ENCODE results near the gene PLGLB2.
"Not testable (repeated sequence)": the region's sequence is repeated elsewhere in the genome, so short reads cannot be mapped to it uniquely, and the experiment has no call there.

Gene PLGLB2

DNA sequence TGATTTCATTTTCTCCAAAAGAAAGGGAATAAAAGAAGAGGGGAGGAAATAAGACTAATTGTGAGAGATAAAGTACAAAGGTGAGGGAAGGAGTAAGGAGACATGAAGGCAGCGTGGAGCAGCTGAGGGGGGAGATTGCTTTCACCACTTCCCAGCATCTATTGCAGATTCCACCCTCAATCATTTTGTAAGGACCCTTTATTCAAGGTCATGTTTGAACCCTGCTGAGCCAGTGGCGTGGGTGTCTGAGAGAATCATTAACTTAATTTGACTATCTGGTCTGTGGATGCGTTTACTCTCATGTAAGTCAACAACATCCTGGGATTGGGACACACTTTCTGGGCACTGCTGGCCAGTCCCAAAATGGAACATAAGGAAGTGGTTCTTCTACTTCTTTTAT, at the start of gene PLGLB2:
PLGLB2 (plus strand) TSS at position 297 of the 400 bp plus-strand sequence; CDS start at position 364, 67 bp downstream.
- H3K4me3 ChIP-seq (ENCODE audit: low read depth, low read length); in situ Hi-C loops (cut with HindIII; ENCODE audit: low sequenced_read_pairs); DNase-seq (ENCODE audit: low read depth, low spot score): not testable (repeated sequence)

DNA sequence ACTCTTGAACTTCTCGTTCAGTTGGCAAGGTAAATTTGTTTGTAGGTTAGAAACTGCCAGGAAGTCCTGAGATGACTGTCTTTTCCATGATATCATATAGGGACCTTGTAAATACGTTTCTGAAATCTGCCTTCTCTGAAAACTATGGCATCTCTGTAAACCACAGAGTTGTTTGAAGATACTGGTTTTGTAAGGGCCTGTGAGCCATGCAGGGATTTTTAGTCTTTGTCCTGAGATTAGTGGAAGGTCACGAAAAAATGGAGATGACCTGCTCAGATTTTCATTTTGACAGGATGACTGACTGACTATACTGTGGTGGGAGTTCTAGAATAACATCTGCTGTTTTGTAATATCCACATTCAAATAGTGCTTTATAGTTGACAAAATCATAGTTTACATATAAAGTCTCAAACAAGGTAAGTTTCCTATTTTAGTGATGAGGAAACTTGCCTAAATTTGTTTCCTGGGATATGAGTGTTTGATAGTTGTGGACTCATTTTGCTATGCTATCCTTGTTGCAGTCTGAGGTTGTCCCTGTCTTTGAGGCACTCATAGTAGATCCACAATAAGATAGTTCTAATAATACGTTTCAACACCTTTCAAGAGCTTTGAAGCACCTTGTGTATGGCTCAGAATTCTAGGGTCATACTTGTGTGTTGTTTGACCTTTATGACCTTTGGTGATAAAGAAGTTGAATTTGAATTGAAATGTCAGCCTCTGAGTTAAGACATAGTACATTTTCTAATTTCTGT, 43.1 kb upstream of the PLGLB2 start:
- H3K4me3 ChIP-seq (ENCODE audit: low read depth, low read length); in situ Hi-C loops (cut with HindIII; ENCODE audit: low sequenced_read_pairs); DNase-seq (ENCODE audit: low read depth, low spot score): not testable (repeated sequence)

DNA sequence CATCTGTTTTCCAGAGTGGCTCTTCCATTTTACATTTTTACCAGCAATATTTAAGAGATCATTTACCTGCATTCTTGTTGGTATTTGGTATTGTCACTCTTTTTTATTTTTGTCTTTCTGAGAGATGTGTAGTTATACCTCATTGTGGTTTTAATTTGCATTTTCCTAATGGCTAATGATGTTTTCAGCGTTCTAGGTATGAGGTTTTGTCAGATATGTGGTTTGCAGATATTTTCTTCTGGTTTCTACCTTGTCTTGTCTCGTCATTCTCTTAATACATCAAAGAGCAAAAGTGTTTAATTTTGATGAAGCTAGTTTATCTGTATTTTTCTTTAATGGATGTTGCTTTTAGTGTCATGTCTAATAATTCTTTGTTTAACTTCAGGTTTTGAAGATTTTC, 39.5 kb upstream of the PLGLB2 start:
- H3K4me3 ChIP-seq (ENCODE audit: low read depth, low read length); in situ Hi-C loops (cut with HindIII; ENCODE audit: low sequenced_read_pairs); DNase-seq (ENCODE audit: low read depth, low spot score): not testable (repeated sequence)

DNA sequence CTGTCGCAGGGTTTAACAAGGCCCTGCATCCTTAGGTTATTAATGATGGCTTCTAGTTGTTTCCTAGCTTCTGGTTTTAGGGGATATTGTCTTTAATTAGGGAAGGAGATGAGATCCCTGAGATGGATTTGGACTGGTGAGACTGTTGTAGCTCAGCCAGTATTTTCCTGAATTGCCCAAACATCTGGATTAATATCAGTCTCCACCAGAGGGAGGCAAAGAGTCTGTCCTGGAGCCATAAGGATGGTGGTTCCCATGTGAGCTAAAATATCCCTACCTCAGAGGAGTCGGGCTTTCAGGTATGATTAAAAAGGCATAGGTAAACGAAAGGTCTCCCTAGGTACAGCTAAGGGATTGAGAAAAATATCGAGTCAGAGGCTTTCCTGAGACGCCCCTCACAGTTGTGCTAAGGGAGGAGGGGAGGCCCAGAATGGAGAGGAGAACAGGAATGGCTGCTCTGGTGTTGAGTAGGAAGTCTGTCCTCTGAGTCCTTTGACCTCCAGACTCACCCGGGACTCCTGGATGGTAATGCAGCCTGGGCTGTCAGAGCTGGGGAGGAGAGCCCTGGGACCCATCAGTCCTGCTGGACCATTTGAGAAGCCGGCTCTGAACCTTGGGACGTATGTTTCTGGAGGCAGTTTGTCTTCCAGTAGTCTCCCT, 19.8 kb upstream of the PLGLB2 start:
- in situ Hi-C loops (cut with HindIII; ENCODE audit: low sequenced_read_pairs): not testable (repeated sequence)

DNA sequence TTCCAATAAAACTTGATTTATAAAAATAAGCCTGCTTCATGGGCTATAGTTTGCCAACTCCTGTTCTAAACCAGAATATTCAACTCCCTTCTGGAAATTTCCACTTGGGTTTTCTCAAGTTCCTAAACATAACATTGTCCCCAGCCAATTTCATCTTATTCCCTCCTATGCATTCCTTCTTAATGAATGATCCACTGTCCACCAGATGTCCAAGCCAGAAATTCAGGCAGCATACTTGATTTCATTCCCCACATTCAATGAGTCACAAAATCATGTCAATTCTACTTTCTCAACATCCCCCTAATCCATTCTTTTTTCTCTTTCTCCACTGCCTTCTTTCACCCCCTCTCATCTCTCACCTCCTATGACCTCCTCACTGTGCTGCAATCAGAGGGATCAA, 7.0 kb upstream of the PLGLB2 start:
- H3K4me3 ChIP-seq (ENCODE audit: low read depth, low read length); in situ Hi-C loops (cut with HindIII; ENCODE audit: low sequenced_read_pairs); DNase-seq (ENCODE audit: low read depth, low spot score): not testable (repeated sequence)

More for the DNA sequence above, 19.8 kb upstream of the PLGLB2 start:
- DNase-seq (ENCODE audit: low read depth, low spot score); H3K4me3 ChIP-seq (ENCODE audit: low read depth, low read length): not testable (repeated sequence)

DNA sequence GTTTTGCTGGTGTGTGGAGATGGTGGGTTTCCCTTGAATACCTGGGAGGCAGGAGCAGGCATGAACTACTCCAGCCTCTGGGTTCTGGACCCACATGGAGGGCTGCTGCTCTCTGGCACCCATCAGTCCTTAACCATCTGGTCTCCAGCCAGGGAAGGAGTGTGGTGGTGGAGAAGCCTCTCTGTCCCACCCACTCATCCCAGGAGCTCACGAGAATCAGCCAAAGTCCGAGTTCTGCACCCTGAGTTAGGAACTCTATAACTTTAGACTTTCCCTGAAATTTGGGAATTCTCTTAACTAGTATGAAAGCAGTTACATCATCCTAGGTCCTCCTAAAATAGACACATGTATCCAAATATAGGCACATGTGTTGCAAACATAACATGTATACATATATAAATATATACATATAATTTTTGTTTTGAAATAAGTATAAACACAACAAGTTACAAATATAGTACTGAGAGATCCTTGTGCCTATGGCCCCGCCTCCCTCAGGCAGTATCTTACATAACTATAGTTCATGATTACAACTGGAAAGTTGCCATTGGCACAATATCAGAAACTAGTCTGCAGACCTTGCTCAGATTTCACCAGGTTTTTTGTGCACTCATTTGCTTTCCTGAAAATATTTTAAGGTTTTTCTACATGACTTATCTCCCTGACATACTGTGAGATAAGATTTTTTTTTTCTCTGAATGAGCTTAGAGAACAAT, 5.3 kb upstream of the PLGLB2 start:
- H3K4me3 ChIP-seq (ENCODE audit: low read depth, low read length); DNase-seq (ENCODE audit: low read depth, low spot score); in situ Hi-C loops (cut with HindIII; ENCODE audit: low sequenced_read_pairs): not testable (repeated sequence)

DNA sequence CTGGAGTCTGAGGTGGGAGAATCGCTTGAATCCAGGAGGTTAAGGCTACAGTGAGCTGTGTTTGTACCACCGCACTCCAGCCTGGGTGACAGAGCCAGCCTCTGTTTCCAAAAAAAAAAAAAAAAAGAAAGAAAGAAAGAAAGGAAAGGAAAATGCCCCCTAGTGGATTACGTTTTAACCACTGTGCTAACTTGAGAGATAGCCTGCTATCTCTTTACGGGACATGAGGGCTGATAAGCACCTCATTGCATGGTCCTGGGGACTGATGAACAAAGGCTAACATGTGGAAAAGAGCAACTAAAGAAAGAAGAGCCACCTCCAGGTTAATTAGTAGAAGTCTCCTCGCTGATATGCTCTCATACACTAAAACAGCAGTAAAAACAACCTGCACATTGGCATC, 4.2 kb upstream of the PLGLB2 start:
- H3K4me3 ChIP-seq (ENCODE audit: low read depth, low read length); DNase-seq (ENCODE audit: low read depth, low spot score); in situ Hi-C loops (cut with HindIII; ENCODE audit: low sequenced_read_pairs): not testable (repeated sequence)

DNA sequence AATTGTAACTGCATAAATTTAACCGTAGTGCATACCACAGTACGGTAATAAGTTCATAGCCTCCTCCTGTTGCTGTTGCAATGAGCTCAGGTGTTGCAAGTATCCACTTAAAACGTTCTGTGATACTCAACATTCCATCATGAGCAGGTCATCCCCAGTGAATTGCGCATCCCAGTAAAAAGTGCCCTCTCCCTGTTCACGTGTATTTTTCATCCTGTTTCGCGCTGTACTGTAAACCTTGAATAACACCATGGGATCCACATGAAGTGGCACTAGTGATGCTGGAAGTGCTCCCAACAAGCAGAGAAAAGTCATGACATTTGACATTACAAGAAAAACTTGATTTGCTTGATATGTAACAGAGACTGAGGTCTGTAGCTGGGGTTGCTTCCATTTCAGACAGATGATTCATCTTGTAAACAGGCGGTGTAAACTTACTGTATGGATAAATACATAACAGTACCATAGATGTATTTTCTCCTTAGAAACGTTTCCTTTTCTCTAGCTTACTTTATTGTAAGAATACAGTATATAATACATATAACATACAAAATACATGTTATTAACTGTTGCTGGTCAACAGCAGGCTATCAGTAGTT, 2.4 kb upstream of the PLGLB2 start:
- in situ Hi-C loops (cut with HindIII; ENCODE audit: low sequenced_read_pairs); DNase-seq (ENCODE audit: low read depth, low spot score); H3K4me3 ChIP-seq (ENCODE audit: low read depth, low read length): not testable (repeated sequence)

DNA sequence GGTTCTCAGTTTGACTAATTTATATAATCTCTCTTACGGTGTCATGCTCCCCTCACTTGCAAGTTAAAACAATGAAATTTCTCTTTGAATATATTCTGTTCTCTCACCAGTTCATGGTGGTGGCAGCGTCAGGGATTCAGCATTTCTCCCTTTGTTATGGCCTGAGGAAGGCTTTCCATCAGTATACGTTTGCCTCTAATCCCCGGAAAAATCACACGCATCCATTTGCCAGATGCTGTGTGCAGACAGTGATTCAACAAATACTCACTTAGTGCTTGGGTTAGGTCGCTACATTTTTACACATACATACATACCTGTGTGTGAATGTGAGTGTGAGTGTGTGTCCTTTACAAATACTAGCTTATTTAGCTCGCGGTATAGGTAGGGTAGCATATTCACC, 637 bp downstream of the PLGLB2 start:
- H3K4me3 ChIP-seq (ENCODE audit: low read depth, low read length); in situ Hi-C loops (cut with HindIII; ENCODE audit: low sequenced_read_pairs); DNase-seq (ENCODE audit: low read depth, low spot score): not testable (repeated sequence)

DNA sequence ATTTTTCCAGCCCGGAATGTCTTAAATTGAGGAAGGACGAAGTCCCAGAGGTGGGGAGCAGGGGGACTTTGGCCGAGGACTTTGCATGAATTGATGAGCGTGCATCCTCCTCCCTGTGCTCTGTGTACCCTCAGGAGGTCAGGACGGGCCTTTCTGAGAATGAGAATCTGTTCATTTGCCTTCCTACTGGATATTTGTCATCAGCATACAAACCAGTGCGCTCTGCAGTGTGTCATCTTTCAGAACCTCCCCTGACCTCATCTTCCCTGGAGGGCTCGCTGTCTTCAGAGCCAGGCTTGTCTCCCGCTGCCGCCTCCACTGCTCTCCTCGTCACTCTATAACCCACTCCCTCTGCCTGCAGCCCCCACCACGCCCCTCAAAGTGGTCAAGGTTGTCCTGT, 2.7 kb downstream of the PLGLB2 start:
- H3K4me3 ChIP-seq (ENCODE audit: low read depth, low read length); DNase-seq (ENCODE audit: low read depth, low spot score); in situ Hi-C loops (cut with HindIII; ENCODE audit: low sequenced_read_pairs): not testable (repeated sequence)

DNA sequence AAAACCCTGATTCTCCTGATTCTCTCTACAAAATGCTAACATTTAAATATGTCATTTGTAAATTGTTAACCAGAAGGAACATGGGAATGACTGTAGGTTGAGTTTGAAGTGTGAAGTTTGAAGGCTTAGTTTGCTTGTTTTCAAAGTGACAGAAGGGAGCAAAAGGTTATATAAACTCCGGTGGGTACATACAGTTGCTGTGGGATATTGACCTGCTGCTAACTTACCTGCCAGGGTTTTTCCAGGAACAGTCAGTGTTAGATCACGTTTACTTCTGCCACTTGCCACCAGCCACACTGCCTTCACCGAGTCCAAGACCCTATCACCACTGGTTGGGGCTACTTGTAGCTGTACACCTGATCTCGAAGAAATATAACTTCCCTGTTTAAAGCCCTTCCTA, 6.9 kb downstream of the PLGLB2 start:
- DNase-seq (ENCODE audit: low read depth, low spot score); H3K4me3 ChIP-seq (ENCODE audit: low read depth, low read length); in situ Hi-C loops (cut with HindIII; ENCODE audit: low sequenced_read_pairs): not testable (repeated sequence)
